Activated CD8-positive, alpha-beta T cell treated with anti-CD3 and anti-CD28 coated beads, Interleukin-2, amount 10 ng/mL, durations not matched to agents 7 days and 5 days (primary cell): Measurements from ENCODE around the gene PLEKHG3. TPM values are rescaled to one million over a fixed set of nuclear protein-coding genes. Genes with fewer than 3 reads are reported as not detected.
"Not testable (repeated sequence)": the region's sequence is repeated elsewhere in the genome, so short reads cannot be mapped to it uniquely, and the experiment has no call there.

Experiments
- ATAC-seq: fragments of 150-1000 bp; cut with Tn5 transposase; one replicate; pipeline ENCODE4 v1.10.0; 2021; ENCODE audit warnings: moderate library complexity
- CTCF ChIA-PET: fragments of 350-600 bp; sonication (Branson Sonifier 250); formaldehyde crosslinking; loops from one replicate; lab custom pipeline; 2021; ENCODE audit warnings: antibody characterized with exemption; lab: Charles Lee
- POLR2A ChIA-PET: fragments of 350-600 bp; sonication (Branson Sonifier 250); formaldehyde crosslinking; loops from one replicate; lab custom pipeline; 2021; ENCODE audit warnings: antibody characterized with exemption; lab: Charles Lee
- DNase-seq: peaks from one replicate; pipeline ENCODE4 v3.0.0-alpha.2; 2020
- H3K27ac Mint-ChIP-seq: one replicate; pipeline ENCODE4 v1.8.0; 2021; ENCODE audit warnings: mild to moderate bottlenecking, mixed read lengths
- H3K27me3 Mint-ChIP-seq: one replicate; pipeline ENCODE4 v1.8.0; 2021; ENCODE audit warnings: low read depth, mixed read lengths
- H3K36me3 Mint-ChIP-seq: one replicate; pipeline ENCODE4 v1.8.0; 2021; ENCODE audit warnings: low read depth, mixed read lengths
- H3K4me1 Mint-ChIP-seq: one replicate; pipeline ENCODE4 v1.8.0; 2021; ENCODE audit warnings: low read depth, mixed read lengths
- H3K4me3 Mint-ChIP-seq: one replicate; pipeline ENCODE4 v1.8.0; 2021; ENCODE audit warnings: mild to moderate bottlenecking, mixed read lengths
- H3K9me3 Mint-ChIP-seq: one replicate; pipeline ENCODE4 v1.8.0; 2022; ENCODE audit warnings: mixed read lengths; ENCODE audit not compliant: insufficient read depth
- total RNA-seq, 2 experiments: library from RNA; stranded (reverse); gene quantifications; one replicate each; pipeline ENCODE4 v1.2.3, GENCODE V29; 2021

Gene PLEKHG3
- 1 to 10 TPM; 7.3 to 7.8 TPM for total RNA-seq

DNA sequence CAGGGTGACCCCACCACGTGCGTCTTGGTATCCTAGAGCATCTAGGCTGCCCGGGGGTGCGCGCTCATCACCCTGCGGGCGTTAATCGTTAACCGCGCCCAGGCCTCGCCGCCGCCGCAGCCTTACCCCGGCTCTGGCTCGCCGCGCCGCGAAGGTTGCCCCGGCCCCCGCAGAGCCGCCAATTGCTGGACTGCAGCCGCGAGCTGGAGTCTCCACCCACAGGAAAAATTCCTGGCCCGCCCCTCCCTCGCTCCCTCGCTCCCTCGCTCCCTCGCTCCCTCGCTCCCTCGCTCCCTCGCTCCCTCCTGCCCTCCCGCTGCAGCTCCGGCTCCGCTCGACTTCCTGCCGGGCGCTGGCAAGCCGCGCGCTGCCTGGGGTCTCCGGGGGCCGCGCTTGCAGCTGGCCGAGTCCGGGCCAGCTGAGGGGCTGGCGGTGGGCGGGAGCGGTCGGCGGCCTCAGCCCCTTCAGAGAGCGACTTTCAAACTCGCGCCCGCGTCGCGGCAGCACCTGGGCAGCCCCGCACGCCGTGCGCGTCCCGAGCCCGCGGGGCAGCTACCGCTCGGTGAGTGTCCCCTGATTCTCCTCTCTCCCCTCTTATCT, at the start of gene PLEKHG3:
Gene PLEKHG3 (plus strand): TSS at position 282 of the 600 bp plus-strand sequence. CDS start 23,208 bp downstream, outside the sequence.
- H3K27ac Mint-ChIP-seq = no peak within 1 kb of the TSS
- peaks cover 69% of the 10 kb centered on the region for H3K27me3 Mint-ChIP-seq
- H3K4me1 Mint-ChIP-seq = peaks cover 60% of the 10 kb centered on the region
- H3K36me3 Mint-ChIP-seq = peaks cover 7% of the 10 kb centered on the region
- peak within 1 kb of the TSS; percentile 72 for H3K4me3 Mint-ChIP-seq
- ATAC-seq (peak; percentile 43), DNase-seq (peak; percentile 36)
- POLR2A ChIA-PET = interaction anchor here (0.6 to 1.2 kb wide), 3 partner anchors 19 to 35 kb away, joined by 3 to 5 read pairs (median 3); no protein-coding TSS in a partner anchor
- no peaks in the 10 kb centered on the region for H3K9me3 Mint-ChIP-seq
- CTCF ChIA-PET = no interaction called here

DNA sequence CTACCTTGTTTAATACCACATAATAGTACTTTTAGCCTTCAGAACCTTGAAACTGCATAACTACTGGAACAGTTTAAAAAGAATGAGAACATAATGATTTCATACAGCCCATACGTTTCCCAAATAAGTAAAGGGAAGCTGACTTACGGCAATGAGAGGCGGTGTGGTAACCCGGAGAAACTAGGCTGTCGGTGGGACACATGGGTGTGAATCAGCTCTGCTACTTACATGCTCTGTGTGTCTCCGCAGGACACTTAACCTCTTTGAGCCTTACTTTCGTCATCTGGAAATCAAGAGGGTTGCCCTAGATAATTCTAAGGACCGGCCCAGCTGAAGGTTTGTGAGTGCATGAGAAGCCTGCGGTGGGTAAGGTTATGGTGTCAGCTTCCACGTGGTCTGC, 49.3 kb upstream of the PLEKHG3 start:
- no peak for ATAC-seq
- peaks cover 2% of the 10 kb centered on the region for H3K36me3 Mint-ChIP-seq
- CTCF ChIA-PET = interaction anchor here (0.9 to 1.6 kb wide), 3 partner anchors 17 to 144 kb away, joined by 3 to 14 read pairs (median 3); no protein-coding TSS in a partner anchor
- peaks cover 22% of the 10 kb centered on the region for H3K4me1 Mint-ChIP-seq
- peaks cover 28% of the 10 kb centered on the region for H3K27me3 Mint-ChIP-seq
- H3K9me3 Mint-ChIP-seq = no peaks in the 10 kb centered on the region
- H3K27ac Mint-ChIP-seq = no peak overlapping the region
- H3K4me3 Mint-ChIP-seq = no peak overlapping the region
- POLR2A ChIA-PET = no interaction called here
- DNase-seq = no peak

DNA sequence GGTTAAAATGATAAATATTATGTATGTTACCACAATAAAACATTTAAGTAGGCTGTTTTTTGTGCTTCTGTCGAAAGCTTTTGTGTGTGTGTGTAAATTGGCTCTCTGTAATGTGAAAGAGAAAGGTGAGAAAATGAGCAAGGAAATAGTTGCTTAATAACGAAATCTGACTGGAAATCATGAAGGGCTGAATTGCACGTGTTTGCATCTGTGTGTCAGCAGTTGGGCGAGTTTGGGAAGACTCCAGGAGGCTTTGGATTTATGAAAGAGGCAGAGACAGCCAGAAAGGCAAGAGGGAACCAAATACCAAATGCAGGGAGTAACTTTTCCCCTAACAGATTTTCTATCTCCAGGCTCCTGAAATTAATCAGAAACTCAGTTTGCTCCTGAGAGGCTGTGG, 47.2 kb upstream of the PLEKHG3 start:
- H3K4me3 Mint-ChIP-seq = no peak overlapping the region
- H3K27me3 Mint-ChIP-seq = peaks cover 34% of the 10 kb centered on the region
- DNase-seq (no peak), ATAC-seq (no peak)
- H3K27ac Mint-ChIP-seq = no peak overlapping the region
- H3K4me1 Mint-ChIP-seq = peaks cover 22% of the 10 kb centered on the region
- no peaks in the 10 kb centered on the region for H3K9me3 Mint-ChIP-seq
- H3K36me3 Mint-ChIP-seq = peaks cover 2% of the 10 kb centered on the region
- POLR2A ChIA-PET = no interaction called here
- CTCF ChIA-PET = no interaction called here

DNA sequence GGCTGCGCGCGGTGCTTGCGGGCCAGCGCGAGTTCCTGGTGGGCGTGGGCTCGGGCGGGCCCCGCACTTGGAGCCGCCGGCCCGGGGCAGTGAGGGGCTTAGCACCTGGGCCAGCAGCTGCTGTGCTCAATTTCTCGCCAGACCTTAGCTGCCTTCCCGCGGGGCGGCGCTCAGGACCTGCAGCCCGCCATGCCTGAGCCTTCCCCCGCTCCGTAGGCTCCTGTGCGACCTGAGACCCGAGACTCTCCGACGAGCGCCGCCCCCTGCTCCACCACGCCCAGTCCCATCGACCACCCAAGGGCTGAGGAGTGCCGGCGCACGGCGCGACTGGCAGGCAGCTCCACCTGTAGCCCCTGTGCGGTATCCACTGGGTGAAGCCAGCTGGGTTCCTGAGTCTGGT, 46.0 kb upstream of the PLEKHG3 start:
- Mint-ChIP-seq H3K9me3 (no peaks in the 10 kb centered on the region), H3K27ac (no peak overlapping the region), H3K4me1 (peaks cover 22% of the 10 kb centered on the region), H3K4me3 (no peak overlapping the region), H3K36me3 (peaks cover 2% of the 10 kb centered on the region), H3K27me3 (peaks cover 28% of the 10 kb centered on the region)
- ChIA-PET CTCF (interaction anchor here (1.1 to 1.2 kb wide), 2 partner anchors 22 to 234 kb away, joined by 6 to 7 read pairs; no protein-coding TSS in a partner anchor), POLR2A (no interaction called here)
- ATAC-seq (no peak), DNase-seq (no peak)

DNA sequence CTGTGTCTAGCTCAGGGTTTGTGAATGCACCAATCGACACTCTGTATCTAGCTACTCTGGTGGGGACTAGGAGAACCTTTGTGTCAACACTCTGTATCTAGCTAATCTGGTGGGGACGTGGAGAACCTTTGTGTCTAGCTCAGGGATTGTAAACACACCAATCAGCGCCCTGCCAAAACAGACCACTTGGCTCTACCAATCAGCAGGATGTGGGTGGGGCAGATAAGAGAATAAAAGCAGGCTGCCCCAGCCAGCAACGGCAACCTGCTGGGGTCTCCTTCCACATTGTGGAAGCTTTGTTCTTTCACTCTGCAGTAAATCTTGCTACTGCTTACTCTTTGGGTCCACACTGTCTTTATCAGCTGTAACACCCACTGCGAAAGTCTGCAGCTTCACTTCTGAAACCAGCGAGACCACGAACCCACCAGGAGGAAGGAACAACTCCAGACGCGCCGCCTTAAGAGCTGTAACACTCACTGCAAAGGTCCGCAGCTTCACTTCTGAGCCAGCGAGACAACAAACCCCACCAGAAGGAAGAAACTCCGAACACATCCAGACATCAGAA, 45.4 kb upstream of the PLEKHG3 start:
- H3K27me3 Mint-ChIP-seq = peaks cover 28% of the 10 kb centered on the region
- H3K27ac Mint-ChIP-seq = peak overlapping the region; percentile 30
- ATAC-seq, POLR2A ChIA-PET, H3K9me3 Mint-ChIP-seq, H3K36me3 Mint-ChIP-seq: not testable (repeated sequence)
- peaks cover 22% of the 10 kb centered on the region for H3K4me1 Mint-ChIP-seq
- CTCF ChIA-PET = interaction anchor here (0.8 to 1.2 kb wide), 3 partner anchors 11 to 233 kb away, joined by 3 to 7 read pairs (median 6); no protein-coding TSS in a partner anchor
- H3K4me3 Mint-ChIP-seq = peak overlapping the region; percentile 55
- DNase-seq = peak; percentile 28

DNA sequence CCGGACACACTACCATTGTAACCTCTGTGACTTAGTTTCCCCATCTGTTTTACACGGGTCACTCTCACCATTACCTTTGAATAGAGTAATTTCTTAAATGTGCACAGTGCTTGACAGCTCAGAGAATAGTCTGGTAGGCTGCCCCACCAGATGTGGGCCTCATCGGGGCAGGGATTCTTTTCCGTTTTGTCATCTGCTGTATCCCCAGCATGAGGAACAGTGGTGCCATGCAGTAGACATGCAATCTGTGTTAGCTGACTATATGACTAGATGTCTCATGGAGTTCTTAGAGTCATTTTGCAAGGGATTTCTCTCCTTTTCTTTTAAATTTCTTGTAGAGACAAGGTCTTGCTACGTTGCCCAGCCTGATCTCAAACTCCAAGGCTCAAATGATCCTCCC, 44.9 kb upstream of the PLEKHG3 start:
- DNase-seq (no peak), ATAC-seq (no peak)
- ChIA-PET POLR2A (no interaction called here), CTCF (interaction anchor here (0.8 to 1.2 kb wide), 3 partner anchors 10 to 233 kb away, joined by 3 to 7 read pairs (median 6); no protein-coding TSS in a partner anchor)
- no peaks in the 10 kb centered on the region for H3K9me3 Mint-ChIP-seq
- H3K4me1 Mint-ChIP-seq = peaks cover 16% of the 10 kb centered on the region
- H3K36me3 Mint-ChIP-seq = peaks cover 2% of the 10 kb centered on the region
- H3K27me3 Mint-ChIP-seq = peaks cover 28% of the 10 kb centered on the region
- peak overlapping the region; percentile 55 for H3K4me3 Mint-ChIP-seq
- no peak overlapping the region for H3K27ac Mint-ChIP-seq

DNA sequence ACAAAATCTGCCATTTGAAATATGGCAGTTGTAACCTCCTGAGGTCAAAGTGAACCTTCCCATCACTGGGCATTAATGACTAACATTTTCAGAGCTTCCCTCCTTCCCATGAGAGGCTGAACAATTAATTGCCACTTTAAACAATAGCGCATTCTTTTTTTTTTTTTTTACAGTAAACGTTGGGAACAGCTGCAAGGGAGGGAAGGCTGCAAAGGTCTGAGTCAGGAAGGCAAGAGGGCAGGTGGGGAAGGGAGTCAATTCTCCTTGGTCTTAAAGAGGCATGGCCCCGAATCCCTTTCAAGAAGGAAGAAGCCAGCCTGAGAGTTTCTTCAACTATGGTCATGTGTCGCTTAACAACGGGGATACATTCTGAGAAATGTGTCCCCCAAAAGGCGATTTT, 41.0 kb upstream of the PLEKHG3 start:
- H3K4me1 Mint-ChIP-seq = peaks cover 12% of the 10 kb centered on the region
- H3K9me3 Mint-ChIP-seq = no peaks in the 10 kb centered on the region
- peaks cover 31% of the 10 kb centered on the region for H3K27me3 Mint-ChIP-seq
- POLR2A ChIA-PET = no interaction called here
- no peak for ATAC-seq
- CTCF ChIA-PET = no interaction called here
- H3K4me3 Mint-ChIP-seq = no peak overlapping the region
- no peak for DNase-seq
- H3K36me3 Mint-ChIP-seq = peaks cover 2% of the 10 kb centered on the region
- no peak overlapping the region for H3K27ac Mint-ChIP-seq

DNA sequence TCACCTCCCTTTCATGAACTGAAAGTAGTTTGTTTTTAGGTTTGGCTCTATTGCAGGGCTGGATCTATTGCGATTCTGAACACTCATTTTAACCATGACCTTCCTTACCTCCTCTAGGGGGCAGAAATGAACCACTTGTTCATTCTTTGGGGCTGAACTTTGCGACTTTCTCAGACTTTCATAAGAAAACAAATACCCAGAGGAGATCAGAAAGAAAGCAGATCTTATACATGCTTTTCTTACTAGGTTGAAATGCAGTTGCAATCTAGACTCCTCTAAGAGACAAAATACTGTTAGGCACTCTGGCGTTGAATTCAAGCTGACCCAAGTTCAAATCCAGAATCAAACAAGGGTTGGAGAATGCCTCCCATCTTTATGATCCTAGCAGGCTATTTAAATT, 32.6 kb upstream of the PLEKHG3 start:
- H3K4me1 Mint-ChIP-seq = peaks cover 38% of the 10 kb centered on the region
- ATAC-seq (peak; percentile 67), DNase-seq (peak; percentile 44)
- H3K9me3 Mint-ChIP-seq = no peaks in the 10 kb centered on the region
- H3K36me3 Mint-ChIP-seq = peaks cover 9% of the 10 kb centered on the region
- H3K4me3 Mint-ChIP-seq = no peak overlapping the region
- H3K27ac Mint-ChIP-seq = no peak overlapping the region
- CTCF ChIA-PET = interaction anchor here (0.8 to 6.8 kb wide), 17 partner anchors 9 to 221 kb away, joined by 3 to 64 read pairs (median 5); no protein-coding TSS in a partner anchor
- POLR2A ChIA-PET = no interaction called here
- H3K27me3 Mint-ChIP-seq = peaks cover 25% of the 10 kb centered on the region

DNA sequence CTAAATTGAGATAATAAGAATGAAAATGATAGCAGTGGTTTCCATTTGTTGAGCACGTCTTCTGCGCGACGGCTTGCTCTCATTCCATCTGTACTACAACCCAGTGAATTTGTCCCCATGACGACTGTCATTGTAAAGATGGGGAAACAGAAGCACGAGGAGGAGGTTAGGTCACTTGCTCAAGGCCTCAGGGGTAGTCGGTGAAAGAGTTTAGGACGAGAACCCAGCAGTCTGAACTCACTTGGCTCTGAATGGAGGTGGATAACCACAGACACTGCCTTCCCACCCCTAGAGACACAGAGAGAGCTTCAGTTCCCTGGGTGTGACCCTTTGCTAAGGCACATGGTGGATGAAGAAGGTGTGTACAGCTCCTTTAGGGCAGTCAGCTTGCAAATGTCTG, 30.9 kb upstream of the PLEKHG3 start:
- Mint-ChIP-seq H3K4me3 (no peak overlapping the region), H3K9me3 (no peaks in the 10 kb centered on the region), H3K27me3 (peaks cover 29% of the 10 kb centered on the region), H3K4me1 (peaks cover 40% of the 10 kb centered on the region), H3K27ac (peak overlapping the region; percentile 80), H3K36me3 (peaks cover 9% of the 10 kb centered on the region)
- ChIA-PET CTCF (interaction anchor here (0.9 to 6.8 kb wide), 8 partner anchors 9 to 219 kb away, joined by 3 to 64 read pairs (median 6); no protein-coding TSS in a partner anchor), POLR2A (no interaction called here)
- no peak for DNase-seq
- no peak for ATAC-seq

DNA sequence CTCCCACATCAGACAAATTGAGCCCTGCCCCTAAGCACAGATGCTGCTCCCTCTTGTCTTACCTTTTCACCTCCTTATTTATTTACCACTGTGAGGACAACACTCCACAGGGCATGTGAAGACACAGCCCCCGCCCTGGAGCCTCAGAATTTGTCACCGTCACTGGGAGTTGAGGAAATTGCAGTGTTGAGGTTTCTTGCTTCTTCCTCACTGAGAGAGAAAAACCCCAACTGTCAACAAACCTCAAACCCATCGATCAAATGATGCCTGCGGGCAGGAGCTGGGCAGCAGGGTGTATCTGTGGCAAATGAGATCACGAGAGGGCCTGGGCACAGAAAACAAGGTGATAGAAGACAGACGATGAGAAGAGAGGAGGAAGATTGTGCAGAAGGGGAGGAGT, 30.5 kb upstream of the PLEKHG3 start:
- peaks cover 27% of the 10 kb centered on the region for H3K27me3 Mint-ChIP-seq
- DNase-seq (peak; percentile 77), ATAC-seq (peak; percentile 64)
- CTCF ChIA-PET = interaction anchor here (0.9 to 6.8 kb wide), 10 partner anchors 9 to 218 kb away, joined by 3 to 64 read pairs (median 5); no protein-coding TSS in a partner anchor
- POLR2A ChIA-PET = no interaction called here
- H3K36me3 Mint-ChIP-seq = peaks cover 9% of the 10 kb centered on the region
- H3K27ac Mint-ChIP-seq = peak overlapping the region; percentile 80
- H3K4me3 Mint-ChIP-seq = no peak overlapping the region
- no peaks in the 10 kb centered on the region for H3K9me3 Mint-ChIP-seq
- H3K4me1 Mint-ChIP-seq = peaks cover 40% of the 10 kb centered on the region

DNA sequence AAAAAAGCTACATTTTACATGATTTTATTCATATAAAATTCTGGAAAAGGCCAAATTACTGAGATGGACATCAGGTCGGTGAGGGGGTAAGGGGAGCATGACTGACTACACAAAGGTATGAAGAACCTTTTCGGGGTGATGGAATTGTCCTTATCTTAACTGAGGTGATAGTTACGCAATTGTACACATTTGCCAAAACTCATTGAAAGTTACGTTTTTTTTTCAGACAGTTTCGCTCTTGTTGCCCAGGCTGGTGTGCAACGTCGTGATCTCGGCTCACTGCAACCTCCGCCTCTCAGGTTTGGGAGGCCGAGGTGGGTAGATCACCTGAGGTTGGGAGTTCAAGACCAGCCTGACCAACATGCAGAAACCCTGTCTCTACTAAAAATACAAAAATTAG, 29.4 kb upstream of the PLEKHG3 start:
- no peak for ATAC-seq
- no peak overlapping the region for H3K4me3 Mint-ChIP-seq
- peaks cover 43% of the 10 kb centered on the region for H3K4me1 Mint-ChIP-seq
- peaks cover 9% of the 10 kb centered on the region for H3K36me3 Mint-ChIP-seq
- H3K27ac Mint-ChIP-seq = no peak overlapping the region
- no peak for DNase-seq
- H3K27me3 Mint-ChIP-seq = peaks cover 23% of the 10 kb centered on the region
- H3K9me3 Mint-ChIP-seq = no peaks in the 10 kb centered on the region
- CTCF ChIA-PET = interaction anchor here (1.1 to 6.8 kb wide), 6 partner anchors 13 to 217 kb away, joined by 3 to 64 read pairs (median 20); no protein-coding TSS in a partner anchor
- POLR2A ChIA-PET = no interaction called here

DNA sequence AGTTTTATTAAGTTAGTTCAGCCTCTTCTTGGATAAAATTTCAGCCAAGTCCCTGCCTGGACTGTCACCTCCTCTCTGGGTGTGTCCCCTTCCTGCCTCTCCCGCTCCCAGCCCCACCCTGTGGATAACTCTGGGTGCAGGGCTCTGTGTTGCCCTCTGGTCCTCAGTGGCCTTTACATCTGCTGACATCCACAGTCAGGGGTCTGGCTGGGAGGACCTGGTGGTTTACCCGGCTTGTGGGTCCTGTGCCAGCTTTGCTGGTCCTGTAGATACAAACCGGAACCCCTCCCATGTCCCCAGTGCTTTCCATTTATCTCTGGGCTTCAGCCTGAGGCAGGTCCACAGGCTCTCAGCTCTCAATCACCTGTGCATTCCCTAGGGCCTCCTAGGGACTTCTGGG, 28.9 kb upstream of the PLEKHG3 start:
- Mint-ChIP-seq H3K27ac (no peak overlapping the region), H3K36me3 (peaks cover 9% of the 10 kb centered on the region), H3K27me3 (peaks cover 21% of the 10 kb centered on the region), H3K9me3 (no peaks in the 10 kb centered on the region), H3K4me1 (peaks cover 43% of the 10 kb centered on the region), H3K4me3 (no peak overlapping the region)
- no peak for DNase-seq
- ATAC-seq = no peak
- POLR2A ChIA-PET = no interaction called here
- CTCF ChIA-PET = interaction anchor here (1.3 to 5.9 kb wide), 2 partner anchors 216 to 217 kb away, joined by 5 to 44 read pairs; no protein-coding TSS in a partner anchor
